ENCODE results near the gene MAGEB17. TPM values are rescaled to one million over a fixed set of nuclear protein-coding genes. Genes with fewer than 3 reads are reported as not detected.

MAGEB17 gene
- total RNA-seq, 1 experiment from 2014 or later: not detected

GRCh38 chrX:16207634-16208033, 40.4 kb downstream of the MAGEB17 start:
- Histone ChIP-seq H3K79me2 (ENCODE audit: low read depth) (no peaks in the 10 kb centered on the region), H3K27ac (no peak overlapping the region), H3K4me2 (no peak overlapping the region), H3K36me3 (ENCODE audit: low read depth) (no peaks in the 10 kb centered on the region), H3K9me3 (ENCODE audit: insufficient read depth, low read depth) (no peaks in the 10 kb centered on the region), H3F3A (ENCODE audit: insufficient read depth, low read depth) (no peaks in the 10 kb centered on the region), H3K4me1 (replicated peaks; ENCODE audit: insufficient read depth) (no peaks in the 10 kb centered on the region), H3K4me3 (no peak overlapping the region), H3K9me2 (ENCODE audit: insufficient read depth) (no peaks in the 10 kb centered on the region), H2AFZ (no peak overlapping the region), H3K27me3 (ENCODE audit: insufficient read depth, low read depth) (no peaks in the 10 kb centered on the region), H4K20me1 (ENCODE audit: insufficient read depth) (no peaks in the 10 kb centered on the region)
- ChIA-PET CTCF (no interaction called here), POLR2A (ENCODE audit: unreplicated experiment) (no interaction called here)
- intact Hi-C loops (cut with micrococcal nuclease; ENCODE audit: unreplicated experiment): no loop called here
- BruUV-seq (replicated peaks): no TSS peak
- no peak for DNase-seq
- TF ChIP-seq EZH2 (IDR thresholded peaks at IDR 0.05; ENCODE audit: low read depth): no peak
- no peak for TF ChIP-seq CTCF (conservative IDR thresholded peaks at IDR 0.05)

GRCh38 chrX:16208601-16209000, 41.3 kb downstream of the MAGEB17 start:
- no peak for DNase-seq
- Histone ChIP-seq H4K20me1 (ENCODE audit: insufficient read depth) (no peaks in the 10 kb centered on the region), H3K27ac (no peak overlapping the region), H3K27me3 (ENCODE audit: insufficient read depth, low read depth) (no peaks in the 10 kb centered on the region), H3K79me2 (ENCODE audit: low read depth) (no peaks in the 10 kb centered on the region), H3K9me2 (ENCODE audit: insufficient read depth) (no peaks in the 10 kb centered on the region), H3K4me1 (replicated peaks; ENCODE audit: insufficient read depth) (no peaks in the 10 kb centered on the region), H3K36me3 (ENCODE audit: low read depth) (no peaks in the 10 kb centered on the region), H2AFZ (no peak overlapping the region), H3K4me3 (no peak overlapping the region), H3K9me3 (ENCODE audit: insufficient read depth, low read depth) (no peaks in the 10 kb centered on the region), H3K4me2 (no peak overlapping the region), H3F3A (ENCODE audit: insufficient read depth, low read depth) (no peaks in the 10 kb centered on the region)
- BruUV-seq (replicated peaks): no TSS peak
- POLR2A ChIA-PET (ENCODE audit: unreplicated experiment): no interaction called here
- CTCF ChIA-PET: no interaction called here
- no peak for TF ChIP-seq EZH2 (IDR thresholded peaks at IDR 0.05; ENCODE audit: low read depth)
- TF ChIP-seq CTCF (conservative IDR thresholded peaks at IDR 0.05): no peak
- intact Hi-C loops (cut with micrococcal nuclease; ENCODE audit: unreplicated experiment): no loop called here

- no peak for TF ChIP-seq CTCF (conservative IDR thresholded peaks at IDR 0.05)
- no peak for TF ChIP-seq EZH2 (IDR thresholded peaks at IDR 0.05; ENCODE audit: low read depth)
- POLR2A ChIA-PET (ENCODE audit: unreplicated experiment): no interaction called here
- intact Hi-C loops (cut with micrococcal nuclease; ENCODE audit: unreplicated experiment): loop anchor here (10.0 kb wide), 1 partner anchor 525 kb away; no protein-coding TSS in a partner anchor
Observed at GRCh38 chrX:16210061-16210460, 42.8 kb downstream of the MAGEB17 start.

More at GRCh38 chrX:16210061-16210460, 42.8 kb downstream of the MAGEB17 start:
- Histone ChIP-seq H3K9me3 (ENCODE audit: insufficient read depth, low read depth) (no peaks in the 10 kb centered on the region), H3K27ac (no peak overlapping the region), H3K79me2 (ENCODE audit: low read depth) (no peaks in the 10 kb centered on the region), H3K9me2 (ENCODE audit: insufficient read depth) (no peaks in the 10 kb centered on the region), H3K36me3 (ENCODE audit: low read depth) (no peaks in the 10 kb centered on the region), H3K4me3 (no peak overlapping the region), H4K20me1 (ENCODE audit: insufficient read depth) (no peaks in the 10 kb centered on the region), H2AFZ (no peak overlapping the region), H3K4me1 (replicated peaks; ENCODE audit: insufficient read depth) (no peaks in the 10 kb centered on the region), H3F3A (ENCODE audit: insufficient read depth, low read depth) (no peaks in the 10 kb centered on the region), H3K27me3 (ENCODE audit: insufficient read depth, low read depth) (no peaks in the 10 kb centered on the region), H3K4me2 (no peak overlapping the region)
- no peak for DNase-seq
- no TSS peak for BruUV-seq (replicated peaks)
- CTCF ChIA-PET: no interaction called here
